ENCODE results near the gene FLNA.
"Not testable (repeated sequence)": the region's sequence is repeated elsewhere in the genome, so short reads cannot be mapped to it uniquely, and the experiment has no call there.

The FLNA gene

GRCh38 chrX:154399527-154400368, 25.3 kb upstream of the FLNA start:
- DNase-seq, result no peak

- DNase-seq, result peak; percentile 79
Observed at GRCh38 chrX:154398668-154399526, 24.5 kb upstream of the FLNA start.

GRCh38 chrX:154397888-154398667, 23.6 kb upstream of the FLNA start, which contains the start of gene RPL10:
Gene RPL10 (plus strand): TSS chrX:154398377. CDS start chrX:154398520, 143 bp downstream.
- peak; percentile 81 to 87 for DNase-seq

GRCh38 chrX:154396973-154397887, 22.8 kb upstream of the FLNA start:
- peak; percentile 50 to 66 for DNase-seq

GRCh38 chrX:154396363-154396762, 21.9 kb upstream of the FLNA start:
- not testable (repeated sequence) for DNase-seq

- peak in 1 of 2 donors; percentile 29 for DNase-seq
Observed at GRCh38 chrX:154389812-154390747, 15.6 kb upstream of the FLNA start.

GRCh38 chrX:154388649-154389048, 14.2 kb upstream of the FLNA start:
- not testable (repeated sequence) for DNase-seq

- not testable (repeated sequence) for DNase-seq
Observed at GRCh38 chrX:154388094-154388493, 13.7 kb upstream of the FLNA start.

- no peak for DNase-seq
Observed at GRCh38 chrX:154384284-154384892, 10.0 kb upstream of the FLNA start.

GRCh38 chrX:154383359-154384283, 9.2 kb upstream of the FLNA start:
- DNase-seq, result no peak

GRCh38 chrX:154382483-154383069, 8.1 kb upstream of the FLNA start:
- no peak for DNase-seq

- no peak for DNase-seq
Observed at GRCh38 chrX:154381271-154381670, 6.8 kb upstream of the FLNA start.

- DNase-seq, result no peak
Observed at GRCh38 chrX:154380787-154381186, 6.4 kb upstream of the FLNA start.

GRCh38 chrX:154380153-154380552, 5.7 kb upstream of the FLNA start:
- no peak for DNase-seq

GRCh38 chrX:154379569-154379951, 5.1 kb upstream of the FLNA start:
- DNase-seq, result no peak

GRCh38 chrX:154378799-154379568, 4.5 kb upstream of the FLNA start, which contains the start of gene EMD:
Gene EMD (plus strand): TSS chrX:154379295. CDS start chrX:154379485, 190 bp downstream.
- DNase-seq, result peak; percentile 92 to 95

- peak in 1 of 2 donors; percentile 32 for DNase-seq
Observed at GRCh38 chrX:154378059-154378798, 3.8 kb upstream of the FLNA start.

Measured in activated CD4-positive, alpha-beta T cell treated with anti-CD3 and anti-CD28 coated beads for 4 hours (primary cell).